ENCODE data around the gene ABI2.

Gene ABI2

DNA sequence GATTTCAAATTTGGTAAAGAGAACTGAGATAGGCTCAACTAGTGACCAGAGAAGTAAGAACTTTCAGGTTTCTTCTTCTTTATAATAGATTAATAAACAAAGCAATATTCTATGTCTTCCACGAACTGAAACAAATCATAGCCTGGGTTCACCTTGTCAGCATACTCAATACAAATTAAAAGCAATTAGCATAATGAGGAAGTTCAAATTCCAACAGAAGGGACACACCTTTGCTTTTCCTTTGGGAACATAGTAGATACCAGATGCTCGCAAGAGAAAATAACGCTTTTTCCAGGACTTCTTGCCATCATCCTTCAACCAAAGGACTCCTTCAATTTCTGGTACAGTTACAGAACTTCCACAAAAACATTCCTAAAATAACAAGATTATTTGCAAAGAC, 127.0 kb downstream of the ABI2 start (continued):
- TF ChIP-seq, protein P1, sequence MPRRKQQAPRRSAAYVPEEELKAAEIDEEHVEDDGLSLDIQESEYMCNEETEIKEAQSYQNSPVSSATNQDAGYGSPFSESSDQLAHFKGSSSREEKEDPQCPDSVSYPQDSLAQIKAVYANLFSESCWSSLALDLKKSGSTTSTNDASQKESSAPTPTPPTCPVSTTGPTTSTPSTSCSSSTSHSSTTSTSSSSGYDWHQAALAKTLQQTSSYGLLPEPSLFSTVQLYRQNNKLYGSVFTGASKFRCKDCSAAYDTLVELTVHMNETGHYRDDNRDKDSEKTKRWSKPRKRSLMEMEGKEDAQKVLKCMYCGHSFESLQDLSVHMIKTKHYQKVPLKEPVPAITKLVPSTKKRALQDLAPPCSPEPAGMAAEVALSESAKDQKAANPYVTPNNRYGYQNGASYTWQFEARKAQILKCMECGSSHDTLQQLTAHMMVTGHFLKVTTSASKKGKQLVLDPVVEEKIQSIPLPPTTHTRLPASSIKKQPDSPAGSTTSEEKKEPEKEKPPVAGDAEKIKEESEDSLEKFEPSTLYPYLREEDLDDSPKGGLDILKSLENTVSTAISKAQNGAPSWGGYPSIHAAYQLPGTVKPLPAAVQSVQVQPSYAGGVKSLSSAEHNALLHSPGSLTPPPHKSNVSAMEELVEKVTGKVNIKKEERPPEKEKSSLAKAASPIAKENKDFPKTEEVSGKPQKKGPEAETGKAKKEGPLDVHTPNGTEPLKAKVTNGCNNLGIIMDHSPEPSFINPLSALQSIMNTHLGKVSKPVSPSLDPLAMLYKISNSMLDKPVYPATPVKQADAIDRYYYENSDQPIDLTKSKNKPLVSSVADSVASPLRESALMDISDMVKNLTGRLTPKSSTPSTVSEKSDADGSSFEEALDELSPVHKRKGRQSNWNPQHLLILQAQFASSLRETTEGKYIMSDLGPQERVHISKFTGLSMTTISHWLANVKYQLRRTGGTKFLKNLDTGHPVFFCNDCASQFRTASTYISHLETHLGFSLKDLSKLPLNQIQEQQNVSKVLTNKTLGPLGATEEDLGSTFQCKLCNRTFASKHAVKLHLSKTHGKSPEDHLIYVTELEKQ (tag by site-specific recombination; IDR thresholded peaks at IDR 0.05; ENCODE audit: borderline replicate concordance) = no peak
- TF ChIP-seq, protein P2, sequence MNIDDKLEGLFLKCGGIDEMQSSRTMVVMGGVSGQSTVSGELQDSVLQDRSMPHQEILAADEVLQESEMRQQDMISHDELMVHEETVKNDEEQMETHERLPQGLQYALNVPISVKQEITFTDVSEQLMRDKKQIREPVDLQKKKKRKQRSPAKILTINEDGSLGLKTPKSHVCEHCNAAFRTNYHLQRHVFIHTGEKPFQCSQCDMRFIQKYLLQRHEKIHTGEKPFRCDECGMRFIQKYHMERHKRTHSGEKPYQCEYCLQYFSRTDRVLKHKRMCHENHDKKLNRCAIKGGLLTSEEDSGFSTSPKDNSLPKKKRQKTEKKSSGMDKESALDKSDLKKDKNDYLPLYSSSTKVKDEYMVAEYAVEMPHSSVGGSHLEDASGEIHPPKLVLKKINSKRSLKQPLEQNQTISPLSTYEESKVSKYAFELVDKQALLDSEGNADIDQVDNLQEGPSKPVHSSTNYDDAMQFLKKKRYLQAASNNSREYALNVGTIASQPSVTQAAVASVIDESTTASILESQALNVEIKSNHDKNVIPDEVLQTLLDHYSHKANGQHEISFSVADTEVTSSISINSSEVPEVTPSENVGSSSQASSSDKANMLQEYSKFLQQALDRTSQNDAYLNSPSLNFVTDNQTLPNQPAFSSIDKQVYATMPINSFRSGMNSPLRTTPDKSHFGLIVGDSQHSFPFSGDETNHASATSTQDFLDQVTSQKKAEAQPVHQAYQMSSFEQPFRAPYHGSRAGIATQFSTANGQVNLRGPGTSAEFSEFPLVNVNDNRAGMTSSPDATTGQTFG (tag by site-specific recombination; IDR thresholded peaks at IDR 0.05; ENCODE audit: borderline replicate concordance) = no peak
- TF ChIP-seq SP2 (tag by site-specific recombination; IDR thresholded peaks at IDR 0.05) (no peak), ZNF112 (tag by site-specific recombination; IDR thresholded peaks at IDR 0.05) (no peak), ZNF175 (tag by site-specific recombination; IDR thresholded peaks at IDR 0.05) (no peak)
- TF ChIP-seq, protein P3, sequence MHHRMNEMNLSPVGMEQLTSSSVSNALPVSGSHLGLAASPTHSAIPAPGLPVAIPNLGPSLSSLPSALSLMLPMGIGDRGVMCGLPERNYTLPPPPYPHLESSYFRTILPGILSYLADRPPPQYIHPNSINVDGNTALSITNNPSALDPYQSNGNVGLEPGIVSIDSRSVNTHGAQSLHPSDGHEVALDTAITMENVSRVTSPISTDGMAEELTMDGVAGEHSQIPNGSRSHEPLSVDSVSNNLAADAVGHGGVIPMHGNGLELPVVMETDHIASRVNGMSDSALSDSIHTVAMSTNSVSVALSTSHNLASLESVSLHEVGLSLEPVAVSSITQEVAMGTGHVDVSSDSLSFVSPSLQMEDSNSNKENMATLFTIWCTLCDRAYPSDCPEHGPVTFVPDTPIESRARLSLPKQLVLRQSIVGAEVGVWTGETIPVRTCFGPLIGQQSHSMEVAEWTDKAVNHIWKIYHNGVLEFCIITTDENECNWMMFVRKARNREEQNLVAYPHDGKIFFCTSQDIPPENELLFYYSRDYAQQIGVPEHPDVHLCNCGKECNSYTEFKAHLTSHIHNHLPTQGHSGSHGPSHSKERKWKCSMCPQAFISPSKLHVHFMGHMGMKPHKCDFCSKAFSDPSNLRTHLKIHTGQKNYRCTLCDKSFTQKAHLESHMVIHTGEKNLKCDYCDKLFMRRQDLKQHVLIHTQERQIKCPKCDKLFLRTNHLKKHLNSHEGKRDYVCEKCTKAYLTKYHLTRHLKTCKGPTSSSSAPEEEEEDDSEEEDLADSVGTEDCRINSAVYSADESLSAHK (tag by site-specific recombination; IDR thresholded peaks at IDR 0.05) = no peak

DNA sequence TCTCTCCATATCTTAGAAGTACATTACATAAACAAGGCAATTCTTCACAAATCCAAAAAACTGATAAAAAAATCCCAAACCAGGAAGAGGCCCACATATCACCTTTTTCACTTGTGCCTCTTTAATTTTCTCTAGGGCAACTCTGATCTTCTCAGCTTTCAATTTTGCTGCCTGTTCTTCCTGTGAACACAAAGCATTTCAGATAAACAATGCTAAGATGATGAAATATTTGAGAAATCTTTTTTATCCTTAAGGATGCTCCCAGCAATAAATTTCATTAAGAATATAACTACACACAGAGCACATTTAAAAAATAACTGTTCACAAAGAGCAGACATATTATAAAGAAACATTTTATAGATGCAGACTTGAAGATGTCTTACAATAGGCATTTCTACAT, 133.6 kb downstream of the ABI2 start:
- no peak for TF ChIP-seq ZNF701 (tag by site-specific recombination; IDR thresholded peaks at IDR 0.05)
- no peak for TF ChIP-seq GLIS1 (tag by site-specific recombination; IDR thresholded peaks at IDR 0.05)
- no peak for TF ChIP-seq ZNF214 (tag by site-specific recombination; IDR thresholded peaks at IDR 0.05; ENCODE audit: borderline replicate concordance)
- TF ChIP-seq, protein P4, sequence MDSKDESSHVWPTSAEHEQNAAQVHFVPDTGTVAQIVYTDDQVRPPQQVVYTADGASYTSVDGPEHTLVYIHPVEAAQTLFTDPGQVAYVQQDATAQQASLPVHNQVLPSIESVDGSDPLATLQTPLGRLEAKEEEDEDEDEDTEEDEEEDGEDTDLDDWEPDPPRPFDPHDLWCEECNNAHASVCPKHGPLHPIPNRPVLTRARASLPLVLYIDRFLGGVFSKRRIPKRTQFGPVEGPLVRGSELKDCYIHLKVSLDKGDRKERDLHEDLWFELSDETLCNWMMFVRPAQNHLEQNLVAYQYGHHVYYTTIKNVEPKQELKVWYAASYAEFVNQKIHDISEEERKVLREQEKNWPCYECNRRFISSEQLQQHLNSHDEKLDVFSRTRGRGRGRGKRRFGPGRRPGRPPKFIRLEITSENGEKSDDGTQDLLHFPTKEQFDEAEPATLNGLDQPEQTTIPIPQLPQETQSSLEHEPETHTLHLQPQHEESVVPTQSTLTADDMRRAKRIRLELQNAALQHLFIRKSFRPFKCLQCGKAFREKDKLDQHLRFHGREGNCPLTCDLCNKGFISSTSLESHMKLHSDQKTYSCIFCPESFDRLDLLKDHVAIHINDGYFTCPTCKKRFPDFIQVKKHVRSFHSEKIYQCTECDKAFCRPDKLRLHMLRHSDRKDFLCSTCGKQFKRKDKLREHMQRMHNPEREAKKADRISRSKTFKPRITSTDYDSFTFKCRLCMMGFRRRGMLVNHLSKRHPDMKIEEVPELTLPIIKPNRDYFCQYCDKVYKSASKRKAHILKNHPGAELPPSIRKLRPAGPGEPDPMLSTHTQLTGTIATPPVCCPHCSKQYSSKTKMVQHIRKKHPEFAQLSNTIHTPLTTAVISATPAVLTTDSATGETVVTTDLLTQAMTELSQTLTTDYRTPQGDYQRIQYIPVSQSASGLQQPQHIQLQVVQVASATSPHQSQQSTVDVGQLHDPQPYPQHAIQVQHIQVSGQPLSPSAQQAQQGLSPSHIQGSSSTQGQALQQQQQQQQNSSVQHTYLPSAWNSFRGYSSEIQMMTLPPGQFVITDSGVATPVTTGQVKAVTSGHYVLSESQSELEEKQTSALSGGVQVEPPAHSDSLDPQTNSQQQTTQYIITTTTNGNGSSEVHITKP (tag by site-specific recombination; IDR thresholded peaks at IDR 0.05) = no peak
- no peak for TF ChIP-seq ZNF423 (tag by site-specific recombination; IDR thresholded peaks at IDR 0.05)
- TF ChIP-seq GLI2 (tag by site-specific recombination; IDR thresholded peaks at IDR 0.05; ENCODE audit: borderline replicate concordance, low read depth) = no peak
- no peak for TF ChIP-seq ZNF791 (tag by site-specific recombination; IDR thresholded peaks at IDR 0.05)
- no peak for TF ChIP-seq HOXA7 (CRISPR knock-in tag; IDR thresholded peaks at IDR 0.05; ENCODE audit: borderline replicate concordance)
- TF ChIP-seq ZBTB17 (tag by site-specific recombination; IDR thresholded peaks at IDR 0.05) = no peak
- TF ChIP-seq ZNF747 (tag by site-specific recombination; IDR thresholded peaks at IDR 0.05) = no peak
- no peak for TF ChIP-seq ZSCAN30 (tag by site-specific recombination; IDR thresholded peaks at IDR 0.05)
- no peak for TF ChIP-seq ZNF426 (tag by site-specific recombination; IDR thresholded peaks at IDR 0.05)
- no peak for TF ChIP-seq ZIC2 (tag by site-specific recombination; IDR thresholded peaks at IDR 0.05)
- no peak for TF ChIP-seq ZNF658 (tag by site-specific recombination; IDR thresholded peaks at IDR 0.05)
- TF ChIP-seq ZBTB1 (tag by site-specific recombination; IDR thresholded peaks at IDR 0.05) = no peak
- POLR2A ChIA-PET = no interaction called here
- Histone ChIP-seq H3K9me3 (ENCODE audit: control insufficient read depth, insufficient read depth, low read depth, low read length) (no peaks in the 10 kb centered on the region), H3K27ac (ENCODE audit: extremely low read depth, low read depth, low read length) (no peak overlapping the region), H3K36me3 (ENCODE audit: control insufficient read depth in 2 of 2, insufficient read depth in 1 of 2, low read length in 2 of 2) (peaks cover 7 to 18% of the 10 kb centered on the region in 2 experiments), H3K4me3 (ENCODE audit: low read depth, low read length) (no peak overlapping the region), H3K4me1 (ENCODE audit: control insufficient read depth, insufficient read depth, low read length) (no peaks in the 10 kb centered on the region)
- CTCF ChIA-PET = interaction anchor here (0.6 kb wide), 1 partner anchor 281 kb away, joined by 5 read pairs; no protein-coding TSS in a partner anchor
